KMS-11 (cell line): ENCODE measurements around the gene ZNF398.
"Not testable (repeated sequence)": the region's sequence is repeated elsewhere in the genome, so short reads cannot be mapped to it uniquely, and the experiment has no call there.

Source experiments
- H2AFZ ChIP-seq: fragments of 200-600 bp; sonication (generic); 2 replicates; pipeline ENCODE4 v1.6.1; 2016; ENCODE audit warnings: antibody characterized with exemption, mixed run types, low read depth
- H3K27ac ChIP-seq: fragments of 200-600 bp; sonication (generic); 2 replicates; pipeline ENCODE4 v1.6.1; 2016; ENCODE audit warnings: mild to moderate bottlenecking, mixed run types
- H3K27me3 ChIP-seq: fragments of 200-600 bp; sonication (generic); 2 replicates; pipeline ENCODE4 v1.6.1; 2017; ENCODE audit warnings: mild to moderate bottlenecking, low read depth, mixed run types, moderate library complexity; ENCODE audit not compliant: insufficient read depth
- H3K36me3 ChIP-seq: fragments of 200-600 bp; sonication (generic); 2 replicates; pipeline ENCODE4 v1.6.1; 2017; ENCODE audit warnings: mild to moderate bottlenecking, mixed run types; ENCODE audit not compliant: insufficient read depth
- H3K4me1 ChIP-seq: fragments of 200-600 bp; sonication (generic); 2 replicates; pipeline ENCODE4 v1.6.1; 2016; ENCODE audit warnings: mild to moderate bottlenecking, low read depth, mixed run types; ENCODE audit not compliant: poor library complexity, severe bottlenecking
- H3K4me2 ChIP-seq: fragments of 200-600 bp; sonication (generic); 2 replicates; pipeline ENCODE4 v1.7.0; 2016; ENCODE audit warnings: mild to moderate bottlenecking, mixed run types
- H3K4me3 ChIP-seq: fragments of 200-600 bp; sonication (generic); IDR thresholded peaks from 2 replicates; pipeline ENCODE4 v1.6.1; 2017; ENCODE audit warnings: low read depth, low read length, mixed read lengths; ENCODE audit not compliant: insufficient read depth
- H3K79me2 ChIP-seq: fragments of 200-600 bp; sonication (generic); 2 replicates; pipeline ENCODE4 v1.6.1; 2016; ENCODE audit warnings: low read depth, mixed run types; ENCODE audit not compliant: insufficient read depth
- H3K9ac ChIP-seq: fragments of 200-600 bp; sonication (generic); 2 replicates; pipeline ENCODE4 v1.6.1; 2016; ENCODE audit warnings: mild to moderate bottlenecking, mixed run types
- H4K20me1 ChIP-seq: fragments of 200-600 bp; sonication (generic); 2 replicates; pipeline ENCODE4 v1.6.1; 2016; ENCODE audit warnings: mild to moderate bottlenecking, mixed run types; ENCODE audit not compliant: insufficient read depth
- CTCF ChIP-seq: fragments of 200-600 bp; sonication (generic); conservative IDR thresholded peaks from 2 replicates; pipeline ENCODE4 v1.6.1; 2017; ENCODE audit warnings: low read depth, mild to moderate bottlenecking, antibody characterized with exemption, low read length, moderate library complexity, mixed read lengths

The ZNF398 gene

DNA sequence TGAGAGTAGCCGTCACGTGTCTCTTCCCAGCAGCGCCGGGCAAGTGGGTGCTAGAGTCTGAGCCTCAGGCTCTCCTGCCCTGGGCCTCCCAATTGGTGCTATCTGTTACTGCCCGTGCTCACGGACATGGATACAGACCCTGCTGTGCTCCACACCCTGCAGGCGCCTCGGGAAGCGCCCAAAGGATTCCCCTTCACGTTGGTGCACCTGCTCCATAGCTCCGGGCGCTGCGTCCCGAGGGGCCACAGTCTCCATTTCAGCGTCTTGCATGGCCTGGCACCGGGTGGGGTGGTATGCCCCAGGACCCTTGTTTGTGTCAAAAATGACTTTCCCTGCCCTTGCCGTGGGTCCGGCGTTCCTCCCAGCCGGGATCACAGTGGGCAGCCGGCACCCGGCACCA is 78.4 kb downstream of the ZNF398 start:
- Histone ChIP-seq H3K27me3 (no peaks in the 10 kb centered on the region), H3K79me2 (no peaks in the 10 kb centered on the region), H3K4me3 (no peak overlapping the region), H3K4me1 (no peaks in the 10 kb centered on the region), H2AFZ (no peak overlapping the region), H4K20me1 (no peaks in the 10 kb centered on the region), H3K27ac (no peak overlapping the region), H3K36me3 (0 out of 2 replicates have a peak, but pooled peaks cover 5% of the 10 kb centered on the region), H3K9ac (no peak overlapping the region), H3K4me2 (no peak overlapping the region)
- TF ChIP-seq CTCF: no peak

GRCh38 chr7:149226366-149226765 is 79.1 kb downstream of the ZNF398 start:
- not testable (repeated sequence) for H3K36me3 ChIP-seq, H3K27ac ChIP-seq, H3K27me3 ChIP-seq, H3K4me1 ChIP-seq, H3K79me2 ChIP-seq, H3K9ac ChIP-seq, H3K4me3 ChIP-seq, H2AFZ ChIP-seq, H4K20me1 ChIP-seq, H3K4me2 ChIP-seq

DNA sequence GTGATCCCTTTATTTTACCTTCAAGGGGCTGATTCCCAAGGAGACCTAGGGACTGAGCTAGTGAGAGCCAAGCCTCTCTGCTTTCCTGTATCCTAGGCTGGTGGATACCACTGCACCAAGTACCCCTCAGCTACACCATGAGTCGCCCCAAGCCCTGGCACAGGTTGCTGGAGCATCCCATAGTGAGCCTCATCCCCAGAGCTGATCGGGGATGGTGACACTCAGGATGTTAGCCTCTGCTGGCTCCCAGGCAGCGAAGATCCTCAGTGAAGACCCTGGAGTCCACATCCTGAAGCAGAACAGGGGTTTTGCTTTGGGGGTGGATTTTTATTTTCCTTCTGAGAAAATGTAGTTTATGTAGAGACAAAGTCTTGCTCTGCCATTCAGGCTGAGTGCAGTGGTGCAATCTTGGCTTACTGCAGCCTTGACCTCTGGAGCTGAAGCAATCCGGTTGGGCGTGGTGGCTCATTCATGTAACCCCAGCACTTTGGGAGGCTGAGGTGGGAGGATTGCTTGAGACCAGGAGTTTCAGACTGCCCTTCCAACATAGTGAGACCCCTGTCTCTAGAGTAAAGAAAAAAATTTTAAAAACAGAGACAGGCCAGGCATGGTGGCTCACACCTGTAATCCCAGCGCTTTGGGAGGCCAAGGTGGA is 79.7 kb downstream of the ZNF398 start:
- H3K27ac ChIP-seq: no peak overlapping the region
- no peaks in the 10 kb centered on the region for H3K4me1 ChIP-seq
- no peak overlapping the region for H2AFZ ChIP-seq
- H3K9ac ChIP-seq: no peak overlapping the region
- no peak for TF ChIP-seq CTCF
- no peak overlapping the region for H3K4me2 ChIP-seq
- 0 out of 2 replicates have a peak, but pooled peaks cover 5% of the 10 kb centered on the region for H3K36me3 ChIP-seq
- H4K20me1 ChIP-seq: no peaks in the 10 kb centered on the region
- H3K79me2 ChIP-seq: no peaks in the 10 kb centered on the region
- H3K27me3 ChIP-seq: no peaks in the 10 kb centered on the region
- H3K4me3 ChIP-seq: no peak overlapping the region

GRCh38 chr7:149228831-149229471 is 81.7 kb downstream of the ZNF398 start:
- no peaks in the 10 kb centered on the region for H3K27me3 ChIP-seq

More at GRCh38 chr7:149228831-149229471, 81.7 kb downstream of the ZNF398 start:
- H3K27ac ChIP-seq: no peak overlapping the region
- H3K4me1 ChIP-seq: no peaks in the 10 kb centered on the region
- no peak overlapping the region for H3K9ac ChIP-seq
- H2AFZ ChIP-seq: no peak overlapping the region
- H4K20me1 ChIP-seq: no peaks in the 10 kb centered on the region
- H3K36me3 ChIP-seq: 0 out of 2 replicates have a peak, but pooled peaks cover 5% of the 10 kb centered on the region
- no peak overlapping the region for H3K4me2 ChIP-seq
- no peak for TF ChIP-seq CTCF
- no peaks in the 10 kb centered on the region for H3K79me2 ChIP-seq
- no peak overlapping the region for H3K4me3 ChIP-seq
